ENCODE data around the gene ST3GAL4.

ST3GAL4 gene

GRCh38 chr11:126430581-126431335, 75.3 kb downstream of the ST3GAL4 start:
- DNase-seq = no peak

- DNase-seq = no peak
Measured at GRCh38 chr11:126431401-126432064, 76.0 kb downstream of the ST3GAL4 start.

- DNase-seq = no peak
Measured at GRCh38 chr11:126432065-126432461, 76.6 kb downstream of the ST3GAL4 start.

- DNase-seq = no peak
Measured at GRCh38 chr11:126432525-126432924, 77.0 kb downstream of the ST3GAL4 start.

GRCh38 chr11:126433244-126433846, 77.9 kb downstream of the ST3GAL4 start:
- no peak for DNase-seq

DNA sequence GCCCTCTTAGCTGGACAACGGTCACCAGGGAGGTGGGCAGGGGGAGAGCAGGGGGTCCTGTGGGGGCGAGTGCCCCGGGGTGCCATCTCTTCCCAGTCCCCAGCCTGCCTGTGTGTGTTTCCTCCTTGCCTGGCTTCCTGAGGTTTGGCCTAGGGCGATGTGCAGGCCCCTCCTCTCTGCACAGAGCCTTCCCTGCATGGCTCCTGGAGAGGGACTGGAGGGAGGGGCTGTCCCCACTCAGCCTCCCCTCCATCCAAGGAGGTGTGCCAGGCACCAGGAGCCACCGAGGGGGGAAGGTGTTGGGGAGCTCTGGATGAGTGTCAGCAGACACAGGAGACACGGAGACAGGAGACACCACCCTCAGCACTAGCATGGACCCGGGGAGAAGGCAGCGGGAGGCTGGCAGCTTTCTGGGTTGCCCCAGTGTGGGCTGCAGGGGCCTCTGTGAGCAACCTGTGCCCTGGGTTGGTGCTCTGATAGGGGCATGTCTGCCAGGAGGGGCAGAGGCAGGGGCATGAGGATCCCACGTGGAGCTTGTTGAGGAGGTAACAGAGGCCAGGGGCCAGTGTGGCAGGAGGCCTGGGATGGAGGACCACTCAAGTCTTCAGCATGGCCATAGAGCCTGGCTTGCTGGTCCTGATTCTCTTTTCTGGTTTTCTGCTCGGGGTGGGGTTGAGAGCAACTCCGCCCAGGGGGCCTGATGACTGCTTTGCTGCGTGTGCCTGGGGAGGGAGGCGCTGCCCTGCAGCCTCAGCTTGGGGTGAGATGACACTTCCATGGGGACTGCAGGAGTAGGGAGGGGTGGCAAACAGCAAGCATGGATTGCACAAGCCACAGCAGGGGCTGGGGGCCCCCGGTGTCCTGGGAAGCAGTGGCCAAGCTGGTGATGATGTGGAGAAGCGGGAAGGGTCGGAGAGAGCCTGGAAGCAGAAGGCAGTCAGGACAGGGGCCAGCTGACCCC, 78.8 kb downstream of the ST3GAL4 start:
- DNase-seq = no peak

DNA sequence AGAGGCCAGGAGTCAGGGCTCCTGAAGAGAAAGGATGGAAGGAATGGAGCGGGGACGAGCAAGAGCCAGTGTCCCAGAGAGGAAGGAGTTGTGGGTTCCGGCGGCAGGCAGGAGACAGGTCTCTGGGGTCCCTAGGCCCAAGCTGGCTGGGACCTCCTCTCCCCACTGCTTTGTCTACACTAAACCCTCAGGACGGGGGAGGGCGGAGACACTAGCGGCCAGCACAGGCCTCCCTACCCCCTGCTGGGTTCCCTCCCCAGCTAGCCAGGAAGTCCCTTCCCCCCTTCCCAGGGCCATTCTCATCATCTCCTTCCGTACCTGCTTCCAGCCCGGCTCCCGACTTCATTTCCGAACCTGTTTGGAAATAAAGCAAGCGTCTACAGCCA, 79.5 kb downstream of the ST3GAL4 start:
- DNase-seq = no peak

- DNase-seq = no peak
Measured at GRCh38 chr11:126436209-126436755, 80.8 kb downstream of the ST3GAL4 start.

- no peak for DNase-seq
Measured at GRCh38 chr11:126437731-126438130, 82.2 kb downstream of the ST3GAL4 start.

DNA sequence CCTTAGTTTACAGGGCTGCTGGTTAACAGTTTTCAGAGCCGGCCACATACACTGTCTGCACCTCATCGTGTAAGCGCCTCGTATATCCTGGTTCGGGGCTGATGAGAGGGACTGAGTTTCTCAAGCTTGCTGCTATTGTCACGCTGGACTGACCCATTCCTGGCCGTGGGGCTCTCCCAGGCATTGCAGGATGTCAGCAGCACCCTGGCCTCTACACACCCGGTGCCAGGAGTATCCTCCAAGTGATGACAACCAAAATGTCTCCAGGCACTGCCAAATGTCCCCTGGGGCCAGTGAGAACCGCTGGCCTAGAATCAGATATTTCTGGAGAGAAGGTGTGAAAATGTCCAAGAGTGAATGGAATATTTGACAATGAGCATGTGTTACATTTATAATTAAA, 82.8 kb downstream of the ST3GAL4 start:
- no peak for DNase-seq

GRCh38 chr11:126438691-126439090, 83.2 kb downstream of the ST3GAL4 start:
- DNase-seq = no peak

- DNase-seq = no peak
Measured at GRCh38 chr11:126440276-126440675, 84.8 kb downstream of the ST3GAL4 start.

DNA sequence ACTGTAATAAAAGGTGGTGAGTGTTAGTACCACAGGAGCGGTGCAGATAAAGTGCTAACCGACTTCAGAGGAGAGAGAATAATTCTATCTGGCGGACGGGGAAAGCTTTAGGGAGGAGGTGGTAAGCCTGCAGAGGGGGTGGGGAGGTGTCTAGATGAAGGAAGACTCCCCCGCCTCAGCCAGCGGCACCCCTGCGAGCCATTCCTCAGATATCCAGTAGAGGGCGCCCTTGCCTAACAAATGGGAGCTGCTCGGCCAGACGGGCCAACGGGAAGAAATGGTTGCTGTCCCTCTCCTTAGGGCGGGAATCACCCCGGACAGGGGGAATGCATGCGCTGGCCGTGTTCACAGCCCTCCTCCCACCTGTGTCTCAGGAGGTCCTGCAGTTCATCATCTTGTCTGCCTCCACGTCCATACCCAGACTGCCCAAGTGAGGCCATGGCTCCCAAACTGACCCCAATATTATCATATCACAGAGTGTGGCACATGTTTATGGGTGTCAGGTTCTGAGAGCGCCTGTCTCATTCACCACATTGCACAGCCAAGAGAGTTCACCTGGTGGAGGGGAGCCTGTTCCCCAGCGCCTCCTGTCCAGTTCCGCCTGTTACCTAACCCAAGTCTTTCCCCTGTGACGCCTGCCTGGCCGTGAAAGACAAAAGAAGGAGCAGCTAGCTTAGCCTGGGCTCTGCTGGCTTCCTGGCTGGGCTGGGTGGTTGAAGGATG, 85.5 kb downstream of the ST3GAL4 start:
- DNase-seq = peak; percentile 88

DNA sequence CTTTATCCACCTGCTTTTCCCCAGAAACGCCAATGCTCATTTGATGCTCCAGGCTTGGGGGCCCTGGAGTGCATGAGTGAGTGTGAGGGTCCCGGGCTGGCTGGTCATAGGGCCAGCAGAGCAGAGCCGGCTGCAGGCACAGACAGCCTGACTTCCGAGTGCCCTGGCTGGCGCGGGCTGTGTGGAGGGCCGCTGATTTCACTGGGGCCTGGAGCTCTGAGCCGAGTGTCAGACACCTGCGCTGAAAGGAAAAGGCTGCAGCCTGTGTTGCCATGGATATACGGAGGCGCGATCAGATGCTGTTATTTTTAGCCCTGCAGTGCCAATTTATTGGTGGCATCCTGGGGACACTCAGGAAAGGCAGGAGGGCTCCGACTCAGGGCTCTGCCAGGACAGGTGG, 87.6 kb downstream of the ST3GAL4 start:
- no peak for DNase-seq

DNA sequence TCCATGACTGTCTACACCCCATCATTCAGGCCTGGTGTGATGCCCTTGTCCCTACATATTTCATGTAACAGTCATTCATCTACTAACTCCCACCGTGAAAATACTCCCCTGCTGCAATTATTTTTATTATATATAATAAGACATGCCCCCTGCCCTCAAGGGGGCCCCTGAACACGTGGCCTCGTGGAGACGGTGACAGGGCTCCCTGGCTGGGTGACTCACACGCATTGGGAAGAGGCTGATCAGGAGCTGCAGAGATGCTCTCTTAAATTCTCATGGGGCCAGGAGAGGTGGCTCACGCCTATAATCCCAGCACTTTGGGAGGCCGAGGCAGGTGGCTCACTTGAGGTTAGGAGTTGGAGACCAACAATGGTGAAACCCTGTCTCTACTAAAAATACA, 88.6 kb downstream of the ST3GAL4 start:
- DNase-seq = no peak

GRCh38 chr11:126446581-126446980, 91.1 kb downstream of the ST3GAL4 start:
- no peak for DNase-seq

GRCh38 chr11:126450198-126450597, 94.7 kb downstream of the ST3GAL4 start:
- DNase-seq = no peak

DNA sequence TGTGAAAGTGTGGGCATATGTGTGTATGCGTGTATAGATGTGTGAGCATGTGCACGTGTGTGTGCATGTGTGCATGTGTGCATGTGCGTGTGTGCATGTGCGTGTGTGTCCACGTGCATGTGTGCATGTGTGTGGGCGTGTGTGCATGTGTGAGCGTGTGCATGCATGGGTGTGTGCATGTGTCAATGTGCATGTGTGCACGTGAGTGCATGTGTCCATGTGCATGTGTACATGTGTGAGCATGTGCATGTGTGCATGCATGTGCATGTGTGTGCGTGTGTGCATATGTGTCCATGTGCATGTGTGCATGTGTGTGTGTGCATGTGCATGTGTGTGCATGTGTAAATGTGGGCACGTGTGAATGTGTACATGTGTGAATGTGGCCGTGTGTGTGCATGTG, 95.3 kb downstream of the ST3GAL4 start:
- no peak for DNase-seq

- no peak for DNase-seq
Measured at GRCh38 chr11:126451211-126451802, 95.8 kb downstream of the ST3GAL4 start.

DNA sequence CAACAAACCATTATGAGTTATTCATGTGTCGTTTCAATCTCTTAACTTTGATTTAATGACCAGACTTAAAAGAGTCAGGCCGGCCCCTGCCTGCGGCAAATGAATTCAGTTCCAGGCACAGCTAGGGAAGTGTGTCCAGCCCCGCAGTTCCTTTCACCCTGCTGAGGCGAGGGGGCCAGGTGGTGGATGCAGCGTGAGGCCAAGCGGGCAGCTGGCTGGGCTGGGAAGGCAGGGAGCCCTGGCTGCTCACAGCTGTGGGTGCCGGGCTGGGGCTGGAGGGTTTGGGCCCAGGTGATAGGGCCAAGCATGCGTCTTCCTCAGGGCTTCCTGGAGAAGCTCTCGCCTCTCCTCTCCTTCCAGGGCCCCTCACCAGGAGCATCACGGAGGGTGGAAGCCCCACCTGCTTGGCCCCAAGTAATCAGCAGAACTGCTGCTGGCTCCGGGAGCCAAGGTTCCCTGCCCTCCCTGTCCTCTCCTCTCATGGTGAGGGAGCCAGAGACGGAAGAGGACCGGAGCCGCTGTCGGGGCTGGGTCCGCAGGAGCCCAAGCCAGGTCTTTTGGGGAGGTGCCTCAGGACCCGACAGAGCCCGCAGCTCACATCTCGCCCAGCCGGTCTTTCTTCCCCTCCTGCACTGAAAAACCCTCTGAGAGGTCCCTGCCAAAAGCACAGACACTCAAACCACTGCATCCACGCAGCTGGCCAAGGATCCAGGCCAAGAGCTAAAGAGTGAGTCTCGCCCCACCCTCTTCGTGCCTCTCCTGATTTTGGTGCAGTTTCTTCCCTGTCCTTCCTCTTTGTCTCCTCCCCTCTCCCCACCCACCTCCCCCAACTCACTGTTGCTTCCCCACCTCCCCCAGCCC, 97.0 kb downstream of the ST3GAL4 start:
- DNase-seq = peak; percentile 85

DNA sequence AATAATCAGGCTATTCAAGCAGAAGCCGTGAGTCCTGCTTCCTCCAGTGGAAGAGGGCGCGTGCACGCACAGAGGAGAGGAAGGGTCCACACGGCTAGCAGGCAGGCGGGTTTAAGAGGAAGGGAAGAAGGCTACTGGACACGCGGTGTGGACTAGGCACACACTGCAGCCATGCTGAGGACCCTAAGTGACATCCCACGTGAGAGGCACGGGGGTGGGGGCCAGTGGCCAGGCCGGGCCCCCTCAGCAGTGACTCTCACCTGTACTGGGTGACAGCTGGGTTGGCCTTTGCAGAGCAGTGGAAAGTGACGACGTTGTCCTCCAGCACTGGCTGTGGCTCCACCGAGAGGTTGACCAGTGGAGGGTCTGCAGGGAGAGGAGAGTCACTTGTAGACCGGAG, 100.6 kb downstream of the ST3GAL4 start:
- DNase-seq = no peak

Measured in right hindlimb (tissue), 1 donor.